Measurements from ENCODE around the gene HLCS.
"Not testable (repeated sequence)": the region's sequence is repeated elsewhere in the genome, so short reads cannot be mapped to it uniquely, and the experiment has no call there.

DNA sequence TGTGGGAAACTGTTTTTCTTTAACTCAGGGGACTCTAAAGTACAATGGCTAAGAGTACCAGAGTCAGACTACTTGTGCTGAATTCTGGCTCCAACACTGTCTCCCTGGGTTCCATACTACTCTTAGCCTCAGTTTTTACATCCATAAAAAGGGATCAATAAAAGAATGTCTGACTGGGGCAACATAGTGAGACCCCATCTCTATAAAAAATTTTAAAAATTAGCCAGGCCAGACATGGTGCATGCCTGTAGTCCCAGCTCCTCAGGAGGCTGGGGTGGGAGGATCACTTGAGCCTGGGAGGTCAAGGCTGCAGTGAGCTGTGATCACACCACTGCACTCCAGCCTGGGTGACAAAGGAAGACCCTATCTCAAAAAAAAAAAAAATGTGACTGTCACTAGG is 150.4 kb downstream of the HLCS start:
- not testable (repeated sequence) for TF ChIP-seq POLR2A (IDR thresholded peaks at IDR 0.05)
- TF ChIP-seq, protein P1, sequence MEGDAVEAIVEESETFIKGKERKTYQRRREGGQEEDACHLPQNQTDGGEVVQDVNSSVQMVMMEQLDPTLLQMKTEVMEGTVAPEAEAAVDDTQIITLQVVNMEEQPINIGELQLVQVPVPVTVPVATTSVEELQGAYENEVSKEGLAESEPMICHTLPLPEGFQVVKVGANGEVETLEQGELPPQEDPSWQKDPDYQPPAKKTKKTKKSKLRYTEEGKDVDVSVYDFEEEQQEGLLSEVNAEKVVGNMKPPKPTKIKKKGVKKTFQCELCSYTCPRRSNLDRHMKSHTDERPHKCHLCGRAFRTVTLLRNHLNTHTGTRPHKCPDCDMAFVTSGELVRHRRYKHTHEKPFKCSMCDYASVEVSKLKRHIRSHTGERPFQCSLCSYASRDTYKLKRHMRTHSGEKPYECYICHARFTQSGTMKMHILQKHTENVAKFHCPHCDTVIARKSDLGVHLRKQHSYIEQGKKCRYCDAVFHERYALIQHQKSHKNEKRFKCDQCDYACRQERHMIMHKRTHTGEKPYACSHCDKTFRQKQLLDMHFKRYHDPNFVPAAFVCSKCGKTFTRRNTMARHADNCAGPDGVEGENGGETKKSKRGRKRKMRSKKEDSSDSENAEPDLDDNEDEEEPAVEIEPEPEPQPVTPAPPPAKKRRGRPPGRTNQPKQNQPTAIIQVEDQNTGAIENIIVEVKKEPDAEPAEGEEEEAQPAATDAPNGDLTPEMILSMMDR (IDR thresholded peaks at IDR 0.05), result not testable (repeated sequence)
